ENCODE data around the gene TRPM3. TPM values are rescaled to one million over a fixed set of nuclear protein-coding genes. Genes with fewer than 3 reads are reported as not detected.

The TRPM3 gene
- total and polyA plus RNA-seq, 4 experiments from 2014 or later: not detected

GRCh38 chr9:70832492-70832891 is 288.9 kb downstream of the TRPM3 start:
- no peak overlapping the region for H3K27ac ChIP-seq (ENCODE audit: low read depth, low read length)
- peaks cover 0 to 2% (median 0%) of the 10 kb centered on the region in 8 donors for H3K9me3 Mint-ChIP-seq
- no peaks in the 10 kb centered on the region for H3K4me1 Mint-ChIP-seq
- ChIA-PET POLR2A (ENCODE audit: partially characterized antibody) (no interaction called here), CTCF (ENCODE audit: partially characterized antibody) (no interaction called here)
- no peaks in the 10 kb centered on the region for H3K27me3 ChIP-seq (ENCODE audit: insufficient read depth, low read length)
- H3K36me3 Mint-ChIP-seq: no peaks in the 10 kb centered on the region
- no peak overlapping the region for H3K4me3 ChIP-seq (ENCODE audit: low read length in 2 of 2)
- H3K36me3 ChIP-seq (ENCODE audit: insufficient read depth, low read length): no peaks in the 10 kb centered on the region
- H3K9me3 ChIP-seq (ENCODE audit: control insufficient read depth in 1 of 2, low read length in 2 of 2): no peaks in the 10 kb centered on the region
- intact Hi-C loops (cut with micrococcal nuclease): no loop called here
- no peak overlapping the region for H3K4me3 Mint-ChIP-seq
- no peak overlapping the region for H3K27ac Mint-ChIP-seq
- H3K27me3 Mint-ChIP-seq: peaks cover 2 to 4% of the 10 kb centered on the region in 2 donors
- no peaks in the 10 kb centered on the region for H3K4me1 ChIP-seq (ENCODE audit: insufficient read depth, low read length)
- no peak for DNase-seq

DNA sequence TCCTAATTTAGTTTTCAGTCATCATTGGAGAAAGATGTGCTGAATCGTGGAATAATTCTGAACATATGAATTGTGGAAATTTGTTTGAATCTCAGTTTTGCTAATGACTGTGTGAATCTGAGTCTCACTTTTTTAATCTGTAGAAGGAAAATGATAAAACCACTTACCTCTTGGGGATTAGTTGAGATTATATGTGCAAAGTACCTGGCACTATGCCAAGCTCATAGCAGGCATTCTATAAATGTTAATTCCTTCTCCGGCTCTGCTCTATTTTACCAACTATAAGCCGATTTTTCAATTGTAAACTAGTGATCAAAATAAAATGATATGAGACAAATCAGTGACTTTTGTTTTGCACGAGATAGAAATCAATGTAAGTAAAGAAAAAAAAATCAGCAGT is 290.8 kb downstream of the TRPM3 start:
- no peaks in the 10 kb centered on the region for H3K4me1 ChIP-seq (ENCODE audit: insufficient read depth, low read length)
- H3K9me3 ChIP-seq (ENCODE audit: control insufficient read depth in 1 of 2, low read length in 2 of 2): no peaks in the 10 kb centered on the region
- no peak for DNase-seq
- no peak overlapping the region for H3K27ac ChIP-seq (ENCODE audit: low read depth, low read length)
- Mint-ChIP-seq H3K4me3 (no peak overlapping the region), H3K27me3 (peaks cover 2 to 4% of the 10 kb centered on the region in 2 donors), H3K4me1 (no peaks in the 10 kb centered on the region), H3K9me3 (peaks cover 0 to 2% (median 0%) of the 10 kb centered on the region in 8 donors), H3K36me3 (no peaks in the 10 kb centered on the region), H3K27ac (no peak overlapping the region)
- no peaks in the 10 kb centered on the region for H3K36me3 ChIP-seq (ENCODE audit: insufficient read depth, low read length)
- intact Hi-C loops (cut with micrococcal nuclease): no loop called here
- no peaks in the 10 kb centered on the region for H3K27me3 ChIP-seq (ENCODE audit: insufficient read depth, low read length)
- POLR2A ChIA-PET (ENCODE audit: partially characterized antibody): no interaction called here
- H3K4me3 ChIP-seq (ENCODE audit: low read length in 2 of 2): no peak overlapping the region
- CTCF ChIA-PET (ENCODE audit: partially characterized antibody): no interaction called here

DNA sequence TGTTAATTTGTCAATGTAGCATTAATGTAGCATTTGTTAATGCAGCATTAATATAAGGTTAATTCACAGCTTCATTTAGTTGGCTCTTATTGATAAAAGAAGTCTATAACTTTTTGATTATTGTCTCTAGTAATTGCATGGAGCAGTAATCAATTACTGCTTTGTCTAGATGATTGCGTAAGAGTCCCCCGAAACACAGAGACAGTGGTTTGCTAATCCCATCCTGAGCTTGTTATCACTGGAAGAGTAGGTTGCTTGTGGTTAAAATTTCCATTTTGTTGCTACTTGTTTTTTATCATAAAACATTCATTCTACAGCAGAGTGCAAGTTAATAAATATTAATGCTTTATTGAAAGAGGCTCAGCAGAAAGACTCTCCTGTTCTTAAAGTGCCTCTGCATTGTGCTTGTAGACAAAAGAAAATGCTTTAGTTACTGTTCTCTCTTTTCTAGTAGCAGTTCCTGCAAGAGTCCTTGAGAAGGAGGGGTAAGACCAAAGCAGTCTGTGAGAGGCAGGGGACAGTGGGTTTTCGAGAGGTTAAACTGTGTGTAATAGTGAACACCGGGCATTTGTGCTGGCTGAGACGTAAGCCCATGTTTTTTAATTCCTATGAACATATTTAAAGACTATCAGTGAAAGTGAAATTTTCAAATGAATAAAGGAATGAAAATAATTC is 291.7 kb downstream of the TRPM3 start:
- Mint-ChIP-seq H3K9me3 (peaks cover 0 to 2% (median 0%) of the 10 kb centered on the region in 8 donors), H3K36me3 (no peaks in the 10 kb centered on the region), H3K27ac (no peak overlapping the region), H3K4me3 (no peak overlapping the region), H3K27me3 (peaks cover 2 to 4% of the 10 kb centered on the region in 2 donors), H3K4me1 (no peaks in the 10 kb centered on the region)
- Histone ChIP-seq H3K4me1 (ENCODE audit: insufficient read depth, low read length) (no peaks in the 10 kb centered on the region), H3K9me3 (ENCODE audit: control insufficient read depth in 1 of 2, low read length in 2 of 2) (no peaks in the 10 kb centered on the region), H3K27me3 (ENCODE audit: insufficient read depth, low read length) (no peaks in the 10 kb centered on the region), H3K4me3 (ENCODE audit: low read length in 2 of 2) (no peak overlapping the region), H3K27ac (ENCODE audit: low read depth, low read length) (no peak overlapping the region), H3K36me3 (ENCODE audit: insufficient read depth, low read length) (no peaks in the 10 kb centered on the region)
- intact Hi-C loops (cut with micrococcal nuclease): no loop called here
- no peak for DNase-seq
- ChIA-PET POLR2A (ENCODE audit: partially characterized antibody) (no interaction called here), CTCF (ENCODE audit: partially characterized antibody) (no interaction called here)

GRCh38 chr9:70826562-70826961 is 294.9 kb downstream of the TRPM3 start:
- no peak overlapping the region for H3K4me3 Mint-ChIP-seq
- ChIA-PET POLR2A (ENCODE audit: partially characterized antibody) (no interaction called here), CTCF (ENCODE audit: partially characterized antibody) (no interaction called here)
- intact Hi-C loops (cut with micrococcal nuclease): no loop called here
- Histone ChIP-seq H3K9me3 (ENCODE audit: control insufficient read depth in 1 of 2, low read length in 2 of 2) (no peaks in the 10 kb centered on the region), H3K4me3 (ENCODE audit: low read length in 2 of 2) (no peak overlapping the region), H3K36me3 (ENCODE audit: insufficient read depth, low read length) (no peaks in the 10 kb centered on the region), H3K27ac (ENCODE audit: low read depth, low read length) (no peak overlapping the region), H3K27me3 (ENCODE audit: insufficient read depth, low read length) (no peaks in the 10 kb centered on the region), H3K4me1 (ENCODE audit: insufficient read depth, low read length) (no peaks in the 10 kb centered on the region)
- H3K27ac Mint-ChIP-seq: no peak overlapping the region
- no peaks in the 10 kb centered on the region for H3K9me3 Mint-ChIP-seq
- H3K4me1 Mint-ChIP-seq: no peaks in the 10 kb centered on the region
- no peak for DNase-seq
- peaks cover 0 to 1% of the 10 kb centered on the region in 2 donors for H3K27me3 Mint-ChIP-seq
- H3K36me3 Mint-ChIP-seq: no peaks in the 10 kb centered on the region

DNA sequence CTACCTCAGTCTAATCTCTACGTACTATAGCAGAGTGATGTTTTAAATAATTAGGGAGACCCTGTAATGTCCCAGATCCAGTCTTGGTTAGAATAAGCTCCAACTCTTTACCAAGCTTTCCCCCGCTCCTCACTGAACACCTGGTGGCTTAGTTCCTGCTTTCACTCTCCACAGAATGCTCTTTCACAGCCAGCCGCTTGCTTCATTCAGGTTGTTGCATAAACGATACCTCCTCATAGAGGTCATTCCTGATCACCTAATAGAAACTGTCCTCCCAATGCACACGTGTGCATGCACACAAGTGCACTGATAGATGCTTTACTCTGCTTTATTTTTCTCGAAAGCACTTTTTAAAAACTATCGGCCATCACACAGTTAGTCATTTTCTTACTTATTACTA is 298.1 kb downstream of the TRPM3 start:
- Mint-ChIP-seq H3K27ac (no peak overlapping the region), H3K4me3 (no peak overlapping the region), H3K36me3 (no peaks in the 10 kb centered on the region), H3K9me3 (no peaks in the 10 kb centered on the region), H3K27me3 (peaks cover 0 to 1% of the 10 kb centered on the region in 2 donors), H3K4me1 (no peaks in the 10 kb centered on the region)
- DNase-seq: no peak
- POLR2A ChIA-PET (ENCODE audit: partially characterized antibody): no interaction called here
- no peaks in the 10 kb centered on the region for H3K9me3 ChIP-seq (ENCODE audit: control insufficient read depth in 1 of 2, low read length in 2 of 2)
- no peaks in the 10 kb centered on the region for H3K27me3 ChIP-seq (ENCODE audit: insufficient read depth, low read length)
- no peak overlapping the region for H3K4me3 ChIP-seq (ENCODE audit: low read length in 2 of 2)
- no peak overlapping the region for H3K27ac ChIP-seq (ENCODE audit: low read depth, low read length)
- intact Hi-C loops (cut with micrococcal nuclease): no loop called here
- no peaks in the 10 kb centered on the region for H3K4me1 ChIP-seq (ENCODE audit: insufficient read depth, low read length)
- H3K36me3 ChIP-seq (ENCODE audit: insufficient read depth, low read length): no peaks in the 10 kb centered on the region
- CTCF ChIA-PET (ENCODE audit: partially characterized antibody): no interaction called here

GRCh38 chr9:70817311-70817710 is 304.1 kb downstream of the TRPM3 start:
- no peak overlapping the region for H3K4me3 Mint-ChIP-seq
- ChIA-PET POLR2A (ENCODE audit: partially characterized antibody) (no interaction called here), CTCF (ENCODE audit: partially characterized antibody) (interaction anchor here (0.6 kb wide), 1 partner anchor 1340 kb away, joined by 6 read pairs; no protein-coding TSS in a partner anchor)
- no peak for DNase-seq
- H3K9me3 ChIP-seq (ENCODE audit: control insufficient read depth in 1 of 2, low read length in 2 of 2): no peaks in the 10 kb centered on the region
- no peak overlapping the region for H3K4me3 ChIP-seq (ENCODE audit: low read length in 2 of 2)
- H3K9me3 Mint-ChIP-seq: peaks cover 0 to 5% (median 0%) of the 10 kb centered on the region in 8 donors
- H3K36me3 ChIP-seq (ENCODE audit: insufficient read depth, low read length): no peaks in the 10 kb centered on the region
- peaks cover 0 to 2% of the 10 kb centered on the region in 2 donors for H3K27me3 Mint-ChIP-seq
- intact Hi-C loops (cut with micrococcal nuclease): no loop called here
- H3K27ac Mint-ChIP-seq: no peak overlapping the region
- no peak overlapping the region for H3K27ac ChIP-seq (ENCODE audit: low read depth, low read length)
- H3K36me3 Mint-ChIP-seq: no peaks in the 10 kb centered on the region
- no peaks in the 10 kb centered on the region for H3K27me3 ChIP-seq (ENCODE audit: insufficient read depth, low read length)
- no peaks in the 10 kb centered on the region for H3K4me1 Mint-ChIP-seq
- no peaks in the 10 kb centered on the region for H3K4me1 ChIP-seq (ENCODE audit: insufficient read depth, low read length)

DNA sequence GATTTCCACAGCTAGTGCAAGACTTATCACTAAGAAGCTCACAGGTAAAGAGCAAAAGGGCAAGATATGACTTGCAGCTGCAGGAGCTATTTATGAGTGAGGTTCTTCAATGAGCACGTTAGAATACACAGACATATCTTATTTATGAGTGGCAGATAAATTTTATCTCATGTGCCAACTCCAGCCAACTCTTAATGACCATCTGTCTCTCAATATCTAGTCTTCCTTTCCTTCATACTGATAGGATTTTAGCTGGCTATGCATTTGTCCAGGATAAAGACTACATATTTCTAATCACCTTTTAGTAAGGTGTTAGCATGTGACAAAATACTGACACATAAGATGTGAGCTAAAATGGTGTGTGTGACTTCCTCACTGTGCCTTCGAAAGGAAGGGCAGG is 304.5 kb downstream of the TRPM3 start:
- POLR2A ChIA-PET (ENCODE audit: partially characterized antibody): no interaction called here
- intact Hi-C loops (cut with micrococcal nuclease): no loop called here

More for the DNA sequence above, 304.5 kb downstream of the TRPM3 start:
- DNase-seq: no peak
- Mint-ChIP-seq H3K27ac (no peak overlapping the region), H3K4me1 (no peaks in the 10 kb centered on the region), H3K9me3 (peaks cover 0 to 5% (median 0%) of the 10 kb centered on the region in 8 donors), H3K4me3 (no peak overlapping the region), H3K27me3 (peaks cover 0 to 2% of the 10 kb centered on the region in 2 donors), H3K36me3 (no peaks in the 10 kb centered on the region)
- CTCF ChIA-PET (ENCODE audit: partially characterized antibody): no interaction called here
- Histone ChIP-seq H3K27me3 (ENCODE audit: insufficient read depth, low read length) (no peaks in the 10 kb centered on the region), H3K9me3 (ENCODE audit: control insufficient read depth in 1 of 2, low read length in 2 of 2) (no peaks in the 10 kb centered on the region), H3K4me1 (ENCODE audit: insufficient read depth, low read length) (no peaks in the 10 kb centered on the region), H3K27ac (ENCODE audit: low read depth, low read length) (no peak overlapping the region), H3K36me3 (ENCODE audit: insufficient read depth, low read length) (no peaks in the 10 kb centered on the region), H3K4me3 (ENCODE audit: low read length in 2 of 2) (no peak overlapping the region)
